Measurements from ENCODE around the gene B3GNT7.
"Not testable (repeated sequence)": the region's sequence is repeated elsewhere in the genome, so short reads cannot be mapped to it uniquely, and the experiment has no call there.

B3GNT7 gene

GRCh38 chr2:231399046-231399852 lies 3.7 kb downstream of the B3GNT7 start:
- no peak overlapping the region for H3K27ac Mint-ChIP-seq
- peaks cover 28% of the 10 kb centered on the region for H3K27me3 Mint-ChIP-seq (ENCODE audit: low read depth)
- no peaks in the 10 kb centered on the region for H3K36me3 Mint-ChIP-seq (ENCODE audit: low read depth)
- H3K9me3 Mint-ChIP-seq, result no peaks in the 10 kb centered on the region
- H3K4me3 Mint-ChIP-seq, result no peak overlapping the region
- H3K4me1 Mint-ChIP-seq (ENCODE audit: low read depth), result peaks cover under 1% of the 10 kb centered on the region

GRCh38 chr2:231399853-231400680 lies 4.6 kb downstream of the B3GNT7 start:
- Mint-ChIP-seq H3K27ac (no peak overlapping the region), H3K27me3 (ENCODE audit: low read depth) (peaks cover 20% of the 10 kb centered on the region), H3K4me3 (no peak overlapping the region)

GRCh38 chr2:231400681-231401080 lies 5.2 kb downstream of the B3GNT7 start:
- not testable (repeated sequence) for H3K4me3 Mint-ChIP-seq; H3K27ac Mint-ChIP-seq; H3K9me3 Mint-ChIP-seq; H3K36me3 Mint-ChIP-seq (ENCODE audit: low read depth); H3K4me1 Mint-ChIP-seq (ENCODE audit: low read depth)
- peaks cover 18% of the 10 kb centered on the region for H3K27me3 Mint-ChIP-seq (ENCODE audit: low read depth)

More at GRCh38 chr2:231399853-231400680, 4.6 kb downstream of the B3GNT7 start:
- no peaks in the 10 kb centered on the region for H3K4me1 Mint-ChIP-seq (ENCODE audit: low read depth)
- H3K9me3 Mint-ChIP-seq, result no peaks in the 10 kb centered on the region
- no peaks in the 10 kb centered on the region for H3K36me3 Mint-ChIP-seq (ENCODE audit: low read depth)

GRCh38 chr2:231401101-231401500 lies 5.6 kb downstream of the B3GNT7 start:
- not testable (repeated sequence) for H3K4me1 Mint-ChIP-seq (ENCODE audit: low read depth); H3K9me3 Mint-ChIP-seq; H3K27ac Mint-ChIP-seq; H3K4me3 Mint-ChIP-seq; H3K36me3 Mint-ChIP-seq (ENCODE audit: low read depth)
- H3K27me3 Mint-ChIP-seq (ENCODE audit: low read depth), result peaks cover 18% of the 10 kb centered on the region

- H3K27ac Mint-ChIP-seq; H3K27me3 Mint-ChIP-seq (ENCODE audit: low read depth); H3K4me3 Mint-ChIP-seq; H3K9me3 Mint-ChIP-seq; H3K36me3 Mint-ChIP-seq (ENCODE audit: low read depth): not testable (repeated sequence)
- H3K4me1 Mint-ChIP-seq (ENCODE audit: low read depth), result peaks cover 16% of the 10 kb centered on the region
Measured at GRCh38 chr2:231403421-231404182, 8.1 kb downstream of the B3GNT7 start.

- H3K36me3 Mint-ChIP-seq (ENCODE audit: low read depth); H3K9me3 Mint-ChIP-seq; H3K27ac Mint-ChIP-seq; H3K27me3 Mint-ChIP-seq (ENCODE audit: low read depth); H3K4me3 Mint-ChIP-seq: not testable (repeated sequence)
- peaks cover 16% of the 10 kb centered on the region for H3K4me1 Mint-ChIP-seq (ENCODE audit: low read depth)
Measured at GRCh38 chr2:231404183-231404578, 8.7 kb downstream of the B3GNT7 start.

- H3K36me3 Mint-ChIP-seq (ENCODE audit: low read depth); H3K4me3 Mint-ChIP-seq; H3K9me3 Mint-ChIP-seq; H3K27ac Mint-ChIP-seq: not testable (repeated sequence)
- H3K4me1 Mint-ChIP-seq (ENCODE audit: low read depth), result peaks cover 16% of the 10 kb centered on the region
- H3K27me3 Mint-ChIP-seq (ENCODE audit: low read depth), result peaks cover 11% of the 10 kb centered on the region
Measured at GRCh38 chr2:231405601-231406367, 10.3 kb downstream of the B3GNT7 start.

GRCh38 chr2:231407686-231408085 lies 12.2 kb downstream of the B3GNT7 start:
- not testable (repeated sequence) for H3K4me3 Mint-ChIP-seq; H3K36me3 Mint-ChIP-seq (ENCODE audit: low read depth); H3K9me3 Mint-ChIP-seq; H3K27ac Mint-ChIP-seq
- Mint-ChIP-seq H3K27me3 (ENCODE audit: low read depth) (peaks cover 24% of the 10 kb centered on the region), H3K4me1 (ENCODE audit: low read depth) (peaks cover 16% of the 10 kb centered on the region)

GRCh38 chr2:231408304-231408703 lies 12.8 kb downstream of the B3GNT7 start:
- not testable (repeated sequence) for H3K27ac Mint-ChIP-seq; H3K36me3 Mint-ChIP-seq (ENCODE audit: low read depth); H3K4me3 Mint-ChIP-seq; H3K9me3 Mint-ChIP-seq
- peaks cover 16% of the 10 kb centered on the region for H3K4me1 Mint-ChIP-seq (ENCODE audit: low read depth)
- peaks cover 29% of the 10 kb centered on the region for H3K27me3 Mint-ChIP-seq (ENCODE audit: low read depth)

- Mint-ChIP-seq H3K27me3 (ENCODE audit: low read depth) (peaks cover 35% of the 10 kb centered on the region), H3K36me3 (ENCODE audit: low read depth) (peaks cover 6% of the 10 kb centered on the region), H3K4me3 (no peak overlapping the region), H3K4me1 (ENCODE audit: low read depth) (peaks cover 16% of the 10 kb centered on the region), H3K27ac (no peak overlapping the region), H3K9me3 (peaks cover 8% of the 10 kb centered on the region)
Measured at GRCh38 chr2:231409776-231410175, 14.3 kb downstream of the B3GNT7 start.

- no peak overlapping the region for H3K27ac Mint-ChIP-seq
- peaks cover 14% of the 10 kb centered on the region for H3K4me1 Mint-ChIP-seq (ENCODE audit: low read depth)
- no peak overlapping the region for H3K4me3 Mint-ChIP-seq
- H3K27me3 Mint-ChIP-seq (ENCODE audit: low read depth), result peaks cover 40% of the 10 kb centered on the region
- H3K36me3 Mint-ChIP-seq (ENCODE audit: low read depth), result peaks cover 6% of the 10 kb centered on the region
- H3K9me3 Mint-ChIP-seq, result peaks cover 8% of the 10 kb centered on the region
Measured at GRCh38 chr2:231410293-231411004, 14.9 kb downstream of the B3GNT7 start.

GRCh38 chr2:231411237-231411636 lies 15.7 kb downstream of the B3GNT7 start:
- Mint-ChIP-seq H3K4me3 (no peak overlapping the region), H3K27me3 (ENCODE audit: low read depth) (peaks cover 45% of the 10 kb centered on the region), H3K36me3 (ENCODE audit: low read depth) (peaks cover 6% of the 10 kb centered on the region), H3K27ac (no peak overlapping the region), H3K4me1 (ENCODE audit: low read depth) (peaks cover 11% of the 10 kb centered on the region), H3K9me3 (peaks cover 8% of the 10 kb centered on the region)

GRCh38 chr2:231411831-231412617 lies 16.5 kb downstream of the B3GNT7 start:
- H3K4me1 Mint-ChIP-seq (ENCODE audit: low read depth), result peaks cover 3% of the 10 kb centered on the region
- no peak overlapping the region for H3K27ac Mint-ChIP-seq
- no peak overlapping the region for H3K4me3 Mint-ChIP-seq
- H3K36me3 Mint-ChIP-seq (ENCODE audit: low read depth), result peaks cover 6% of the 10 kb centered on the region
- peaks cover 8% of the 10 kb centered on the region for H3K9me3 Mint-ChIP-seq
- H3K27me3 Mint-ChIP-seq (ENCODE audit: low read depth), result peaks cover 45% of the 10 kb centered on the region
